GM12875 (cell line): Measurements from ENCODE around the gene SEMA3A.

Experiments used
- H3K4me3 ChIP-seq: one replicate; pipeline ENCODE4 v1.5.1; 2011; ENCODE audit warnings: low read depth, low read length, control low read depth
- CTCF ChIP-seq: IDR thresholded peaks from 2 replicates; pipeline ENCODE4 v1.5.1; 2011; ENCODE audit warnings: low read depth, mild to moderate bottlenecking, control low read depth, inconsistent platforms, low read length, moderate library complexity, borderline replicate concordance; ENCODE audit not compliant: insufficient read depth

SEMA3A gene

GRCh38 chr7:84107259-84107658, 87.3 kb downstream of the SEMA3A start:
- TF ChIP-seq CTCF, result no peak
- H3K4me3 ChIP-seq, result no peak overlapping the region

- TF ChIP-seq CTCF, result no peak
- H3K4me3 ChIP-seq, result no peak overlapping the region
Observed at GRCh38 chr7:84106291-84106690, 88.3 kb downstream of the SEMA3A start.

GRCh38 chr7:84105586-84105985, 89.0 kb downstream of the SEMA3A start:
- no peak overlapping the region for H3K4me3 ChIP-seq
- no peak for TF ChIP-seq CTCF

GRCh38 chr7:84104826-84105225, 89.8 kb downstream of the SEMA3A start:
- no peak for TF ChIP-seq CTCF
- no peak overlapping the region for H3K4me3 ChIP-seq

- TF ChIP-seq CTCF, result no peak
- no peak overlapping the region for H3K4me3 ChIP-seq
Observed at GRCh38 chr7:84102213-84102612, 92.4 kb downstream of the SEMA3A start.

GRCh38 chr7:84100866-84101265, 93.7 kb downstream of the SEMA3A start:
- no peak overlapping the region for H3K4me3 ChIP-seq
- TF ChIP-seq CTCF, result no peak

GRCh38 chr7:84095971-84096370, 98.6 kb downstream of the SEMA3A start:
- no peak overlapping the region for H3K4me3 ChIP-seq
- no peak for TF ChIP-seq CTCF
